DND-41 (cell line): ENCODE results near the gene THOP1.

ENCODE experiments used
- ATAC-seq: fragments of 200-7000 bp; cut with Tn5 transposase; 3 replicates; pipeline ENCODE4 v1.9.1; 2021; ENCODE audit warnings: low read depth; ENCODE audit not compliant: insufficient read depth
- DNase-seq: peaks from one replicate; pipeline ENCODE4 v3.0.0-alpha.2; 2020
- H2AFZ ChIP-seq: 2 replicates; pipeline ENCODE4 v1.6.0; 2012; ENCODE audit warnings: low read depth, low read length
- H3K27ac ChIP-seq: 2 replicates; pipeline ENCODE4 v1.5.1; 2012; ENCODE audit warnings: low read length, inconsistent platforms
- H3K27me3 ChIP-seq: fragments of 200-600 bp; sonication (generic); 2 replicates; pipeline ENCODE4 v1.6.0; 2012; ENCODE audit warnings: low read length, mild to moderate bottlenecking, inconsistent platforms; ENCODE audit not compliant: insufficient read depth, poor library complexity
- H3K36me3 ChIP-seq: 2 replicates; pipeline ENCODE4 v1.5.1; 2012; ENCODE audit warnings: low read length, inconsistent platforms; ENCODE audit not compliant: insufficient read depth
- H3K4me1 ChIP-seq: 2 replicates; pipeline ENCODE4 v1.5.1; 2012; ENCODE audit warnings: mild to moderate bottlenecking, low read length; ENCODE audit not compliant: insufficient read depth
- H3K4me2 ChIP-seq: 2 replicates; pipeline ENCODE4 v1.6.0; 2012; ENCODE audit warnings: mild to moderate bottlenecking, moderate library complexity, low read length, inconsistent platforms; ENCODE audit not compliant: insufficient read depth
- H3K4me3 ChIP-seq, 2 experiments: fragments of 200-600 bp in 1 of 2; shearing (Covaris generic) in 1 of 2; 2 replicates each; pipeline ENCODE4 v1.5.1; 2012 to 2016; ENCODE audit warnings: inconsistent platforms in 2 of 2, low read length in 2 of 2, mild to moderate bottlenecking in 2 of 2, low read depth in 1 of 2, moderate library complexity in 1 of 2
- H3K79me2 ChIP-seq: 2 replicates; pipeline ENCODE4 v1.6.0; 2012; ENCODE audit warnings: low read length, inconsistent platforms; ENCODE audit not compliant: insufficient read depth
- H3K9ac ChIP-seq: 2 replicates; pipeline ENCODE4 v1.6.0; 2012; ENCODE audit warnings: low read depth, mild to moderate bottlenecking, inconsistent platforms, low read length, moderate library complexity
- H3K9me3 ChIP-seq: 2 replicates; pipeline ENCODE4 v1.5.1; 2012; ENCODE audit warnings: low read length, moderate library complexity, mild to moderate bottlenecking, inconsistent platforms; ENCODE audit not compliant: insufficient read depth, severe bottlenecking
- H4K20me1 ChIP-seq: 2 replicates; pipeline ENCODE4 v1.6.0; 2012; ENCODE audit warnings: low read length; ENCODE audit not compliant: insufficient read depth
- EZH2 ChIP-seq: IDR thresholded peaks from 3 replicates; pipeline ENCODE4 v1.6.1; 2012; ENCODE audit warnings: borderline replicate concordance, low read depth, mild to moderate bottlenecking, moderate library complexity, low read length, inconsistent platforms; ENCODE audit not compliant: severe bottlenecking
- TF ChIP-seq, protein P1 (sequence below): IDR thresholded peaks from 2 replicates; pipeline ENCODE4 v1.5.1; 2012; ENCODE audit warnings: borderline replicate concordance, low read length, moderate library complexity, mild to moderate bottlenecking; ENCODE audit not compliant: poor library complexity, severe bottlenecking; ENCODE audit errors: extremely low read depth

The THOP1 gene

DNA sequence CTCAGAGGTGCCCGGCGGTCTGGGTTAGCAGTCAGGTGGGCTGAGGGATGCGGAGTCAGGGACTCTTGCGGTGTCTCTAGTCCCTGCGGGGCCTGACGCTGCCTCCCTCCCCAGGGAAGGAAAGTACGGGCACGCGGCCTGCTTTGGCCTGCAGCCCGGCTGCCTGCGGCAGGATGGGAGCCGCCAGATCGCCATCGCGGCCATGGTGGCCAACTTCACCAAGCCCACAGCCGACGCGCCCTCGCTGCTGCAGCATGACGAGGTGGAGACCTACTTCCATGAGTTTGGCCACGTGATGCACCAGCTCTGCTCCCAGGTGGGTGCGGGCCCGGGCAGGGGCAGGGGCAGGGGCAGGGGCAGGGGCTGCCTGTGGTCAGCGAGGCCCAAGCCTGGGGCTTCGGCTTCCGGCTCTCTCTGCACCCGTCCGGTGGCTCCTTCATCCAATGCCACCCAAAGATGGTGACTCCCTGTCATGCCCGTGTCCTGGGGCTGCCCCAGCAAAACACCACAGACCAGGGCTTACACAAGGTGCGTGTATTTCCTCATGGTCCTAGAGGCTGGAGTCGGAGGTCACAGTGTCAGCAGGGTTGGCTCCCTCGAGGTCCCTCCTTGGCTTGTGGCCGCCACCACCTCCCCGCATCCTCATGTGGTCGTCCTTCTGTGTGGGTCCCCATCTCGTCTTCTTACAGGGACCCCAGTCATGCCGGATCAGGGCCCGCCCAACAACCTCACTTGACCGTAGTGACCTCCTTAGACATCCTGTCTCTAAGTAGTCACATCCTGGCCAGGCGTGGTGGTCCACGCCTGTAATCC lies 23.0 kb downstream of the THOP1 start:
- Histone ChIP-seq H3K79me2 (no peaks in the 10 kb centered on the region), H3K4me2 (no peak overlapping the region), H3K27me3 (no peaks in the 10 kb centered on the region), H3K9ac (no peak overlapping the region), H4K20me1 (peaks cover 19% of the 10 kb centered on the region; the same call in 1 of the 2 replicates), H3K4me1 (no peaks in the 10 kb centered on the region), H3K36me3 (peaks cover 97% of the 10 kb centered on the region), H3K27ac (no peak overlapping the region), H3K4me3 (no peak overlapping the region), H2AFZ (no peak overlapping the region), H3K9me3 (no peaks in the 10 kb centered on the region)
- no peak for ATAC-seq
- TF ChIP-seq, protein P1, sequence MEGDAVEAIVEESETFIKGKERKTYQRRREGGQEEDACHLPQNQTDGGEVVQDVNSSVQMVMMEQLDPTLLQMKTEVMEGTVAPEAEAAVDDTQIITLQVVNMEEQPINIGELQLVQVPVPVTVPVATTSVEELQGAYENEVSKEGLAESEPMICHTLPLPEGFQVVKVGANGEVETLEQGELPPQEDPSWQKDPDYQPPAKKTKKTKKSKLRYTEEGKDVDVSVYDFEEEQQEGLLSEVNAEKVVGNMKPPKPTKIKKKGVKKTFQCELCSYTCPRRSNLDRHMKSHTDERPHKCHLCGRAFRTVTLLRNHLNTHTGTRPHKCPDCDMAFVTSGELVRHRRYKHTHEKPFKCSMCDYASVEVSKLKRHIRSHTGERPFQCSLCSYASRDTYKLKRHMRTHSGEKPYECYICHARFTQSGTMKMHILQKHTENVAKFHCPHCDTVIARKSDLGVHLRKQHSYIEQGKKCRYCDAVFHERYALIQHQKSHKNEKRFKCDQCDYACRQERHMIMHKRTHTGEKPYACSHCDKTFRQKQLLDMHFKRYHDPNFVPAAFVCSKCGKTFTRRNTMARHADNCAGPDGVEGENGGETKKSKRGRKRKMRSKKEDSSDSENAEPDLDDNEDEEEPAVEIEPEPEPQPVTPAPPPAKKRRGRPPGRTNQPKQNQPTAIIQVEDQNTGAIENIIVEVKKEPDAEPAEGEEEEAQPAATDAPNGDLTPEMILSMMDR = no peak
- no peak for TF ChIP-seq EZH2
- DNase-seq = no peak

DNA sequence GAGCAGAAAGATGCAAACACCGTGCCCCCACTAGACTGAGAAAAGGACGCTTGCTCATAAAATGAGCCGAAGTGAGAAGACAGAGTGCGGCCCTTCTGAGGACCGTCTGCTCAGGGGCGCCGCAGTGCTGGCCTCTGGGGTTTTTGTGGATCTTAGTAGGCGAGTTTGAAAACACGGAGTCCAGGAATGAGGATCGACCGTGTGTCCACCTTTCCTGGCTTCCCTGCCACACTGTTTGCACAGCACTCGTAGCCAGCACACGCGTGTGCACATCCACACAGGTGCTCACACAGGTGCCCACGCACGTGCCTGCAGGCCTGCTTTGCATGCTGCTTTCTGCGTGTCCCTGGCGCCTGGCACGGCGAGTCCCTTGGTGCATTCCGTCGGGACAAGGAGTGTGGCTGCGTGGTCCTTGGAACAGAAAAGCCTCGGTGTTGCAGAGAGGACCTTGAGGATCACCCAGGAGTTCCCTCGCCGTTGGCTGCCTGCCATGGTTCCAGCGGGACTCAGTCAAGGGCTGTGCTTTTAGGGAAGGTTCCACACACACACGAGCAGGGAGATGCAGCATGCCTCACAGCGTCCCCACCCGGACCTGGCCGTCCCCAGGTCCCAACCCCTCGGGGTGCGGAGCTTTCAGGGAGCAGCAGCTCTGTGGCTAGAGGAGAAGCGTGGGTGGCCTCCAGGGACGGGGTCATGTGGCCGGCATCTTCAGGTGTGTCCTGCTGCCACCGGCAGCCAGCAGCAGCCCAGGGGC lies 24.3 kb downstream of the THOP1 start:
- H2AFZ ChIP-seq = no peak overlapping the region
- DNase-seq = no peak
- H3K36me3 ChIP-seq = peaks cover 96% of the 10 kb centered on the region
- no peaks in the 10 kb centered on the region for H3K9me3 ChIP-seq
- no peak overlapping the region for H3K4me2 ChIP-seq
- H3K27me3 ChIP-seq = no peaks in the 10 kb centered on the region
- no peak for ATAC-seq
- H3K9ac ChIP-seq = no peak overlapping the region
- H3K4me1 ChIP-seq = no peaks in the 10 kb centered on the region
- TF ChIP-seq EZH2 = no peak
- TF ChIP-seq, protein P1 = no peak
- H4K20me1 ChIP-seq = peaks cover 13% of the 10 kb centered on the region; the same call in 1 of the 2 replicates
- no peaks in the 10 kb centered on the region for H3K79me2 ChIP-seq
- no peak overlapping the region for H3K27ac ChIP-seq
- H3K4me3 ChIP-seq = no peak overlapping the region

DNA sequence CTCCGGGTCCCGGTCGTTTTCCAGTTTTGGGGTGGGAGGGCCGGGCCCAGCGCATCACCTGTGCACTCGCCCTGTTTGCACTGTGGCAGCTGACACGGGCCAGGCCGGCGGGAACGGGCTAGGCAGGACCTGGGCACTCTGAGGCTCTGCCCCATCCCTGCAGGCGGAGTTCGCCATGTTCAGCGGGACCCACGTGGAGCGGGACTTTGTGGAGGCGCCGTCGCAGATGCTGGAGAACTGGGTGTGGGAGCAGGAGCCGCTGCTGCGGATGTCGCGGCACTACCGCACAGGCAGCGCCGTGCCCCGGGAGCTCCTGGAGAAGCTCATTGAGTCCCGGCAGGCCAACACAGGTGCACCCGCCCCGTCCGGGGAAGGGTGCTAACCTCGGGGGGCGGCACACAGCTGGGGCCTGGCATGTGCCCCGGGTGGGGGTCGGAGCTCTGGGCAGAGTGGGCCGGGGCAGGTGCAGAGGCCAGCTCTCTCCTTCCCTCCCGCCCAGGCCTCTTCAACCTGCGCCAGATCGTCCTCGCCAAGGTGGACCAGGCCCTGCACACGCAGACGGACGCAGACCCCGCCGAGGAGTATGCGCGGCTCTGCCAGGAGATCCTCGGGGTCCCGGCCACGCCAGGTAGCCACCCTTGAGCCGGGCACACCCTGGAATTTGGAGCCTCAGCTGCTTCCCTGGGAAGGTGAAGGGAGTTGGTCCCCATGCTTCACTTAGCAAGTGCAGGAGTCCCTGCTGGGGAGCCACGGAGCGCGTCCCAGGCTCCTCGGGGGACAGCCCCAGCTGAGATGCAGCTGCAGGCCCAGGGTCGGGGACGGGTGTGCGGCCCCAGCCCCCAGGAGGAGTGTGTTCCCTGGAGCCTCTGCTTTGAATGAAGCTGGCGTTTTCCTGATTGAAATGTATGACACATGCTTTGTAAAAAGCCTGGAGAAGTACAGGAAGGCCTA lies 25.1 kb downstream of the THOP1 start:
- Histone ChIP-seq H3K27me3 (no peaks in the 10 kb centered on the region), H3K4me3 (no peak overlapping the region), H4K20me1 (peaks cover 7% of the 10 kb centered on the region; the same call in 1 of the 2 replicates), H2AFZ (no peak overlapping the region), H3K27ac (no peak overlapping the region), H3K4me2 (no peak overlapping the region), H3K36me3 (peaks cover 89% of the 10 kb centered on the region), H3K9me3 (no peaks in the 10 kb centered on the region), H3K4me1 (no peaks in the 10 kb centered on the region), H3K79me2 (no peaks in the 10 kb centered on the region), H3K9ac (no peak overlapping the region)
- TF ChIP-seq EZH2 = no peak
- ATAC-seq (no peak), DNase-seq (no peak)
